HEK293T (cell line): ENCODE data around the gene GXYLT1.

ENCODE experiments used
- CTCF ChIA-PET: fragments of 350-600 bp; formaldehyde crosslinking; extraction: SDS; loops from one replicate; lab custom pipeline; 2021; ENCODE audit warnings: antibody characterized with exemption, inconsistent platforms; lab: Yijun Ruan, JAX
- POLR2A ChIA-PET: fragments of 350-600 bp; formaldehyde crosslinking; extraction: SDS; loops from one replicate; lab custom pipeline; 2020; ENCODE audit warnings: antibody characterized with exemption, inconsistent platforms; lab: Yijun Ruan, JAX
- DNase-seq: peaks from one replicate; pipeline ENCODE4 v3.0.0; 2012; ENCODE audit warnings: mixed read lengths; ENCODE audit errors: extremely low spot score
- ARNT ChIP-seq: fragments of 450-650 bp; IDR thresholded peaks from 2 replicates; pipeline ENCODE4 v1.6.1; 2017; ENCODE audit warnings: mild to moderate bottlenecking
- BHLHE40 ChIP-seq: fragments of 450-650 bp; IDR thresholded peaks from 2 replicates; pipeline ENCODE4 v1.6.1; 2016; ENCODE audit warnings: mild to moderate bottlenecking, moderate library complexity, borderline replicate concordance
- CTBP1 ChIP-seq: fragments of 450-650 bp; IDR thresholded peaks from 2 replicates; pipeline ENCODE4 v1.6.1; 2016; ENCODE audit warnings: borderline replicate concordance
- ELF4 ChIP-seq: fragments of 450-650 bp; IDR thresholded peaks from 2 replicates; pipeline ENCODE4 v1.6.1; 2017; ENCODE audit warnings: antibody characterized with exemption
- FOXA1 ChIP-seq: fragments of 450-650 bp; IDR thresholded peaks from 2 replicates; pipeline ENCODE4 v1.6.1; 2016; ENCODE audit warnings: mild to moderate bottlenecking
- FOXK2 ChIP-seq: fragments of 450-650 bp; IDR thresholded peaks from 2 replicates; pipeline ENCODE4 v1.6.1; 2016; ENCODE audit warnings: mild to moderate bottlenecking
- FOXM1 ChIP-seq: fragments of 450-650 bp; IDR thresholded peaks from 2 replicates; pipeline ENCODE4 v1.6.1; 2017; ENCODE audit warnings: mild to moderate bottlenecking, borderline replicate concordance
- HDGF ChIP-seq: fragments of 450-650 bp; IDR thresholded peaks from 2 replicates; pipeline ENCODE4 v1.6.1; 2017; ENCODE audit warnings: antibody characterized with exemption, borderline replicate concordance
- L3MBTL2 ChIP-seq: fragments of 450-650 bp; conservative IDR thresholded peaks from 2 replicates; pipeline ENCODE4 v1.6.1; 2016; ENCODE audit warnings: mild to moderate bottlenecking
- LEF1 ChIP-seq: fragments of 450-650 bp; IDR thresholded peaks from 2 replicates; pipeline ENCODE4 v1.6.1; 2017; ENCODE audit warnings: mild to moderate bottlenecking, borderline replicate concordance
- NFRKB ChIP-seq: fragments of 450-650 bp; IDR thresholded peaks from 2 replicates; pipeline ENCODE4 v1.6.1; 2016; ENCODE audit warnings: mild to moderate bottlenecking, moderate library complexity
- SP1 ChIP-seq: fragments of 450-650 bp; IDR thresholded peaks from 2 replicates; pipeline ENCODE4 v1.6.1; 2017
- SUZ12 ChIP-seq: fragments of 450-650 bp; IDR thresholded peaks from 2 replicates; pipeline ENCODE4 v1.6.1; 2016; ENCODE audit warnings: mild to moderate bottlenecking
- TARDBP ChIP-seq: fragments of 450-650 bp; IDR thresholded peaks from 2 replicates; pipeline ENCODE4 v1.6.1; 2016
- ZNF384 ChIP-seq: fragments of 450-650 bp; IDR thresholded peaks from 2 replicates; pipeline ENCODE4 v1.6.1; 2016
- TF ChIP-seq, protein P1 (sequence below): fragments of 450-650 bp; IDR thresholded peaks from 2 replicates; pipeline ENCODE4 v1.6.1; 2016

The GXYLT1 gene

DNA sequence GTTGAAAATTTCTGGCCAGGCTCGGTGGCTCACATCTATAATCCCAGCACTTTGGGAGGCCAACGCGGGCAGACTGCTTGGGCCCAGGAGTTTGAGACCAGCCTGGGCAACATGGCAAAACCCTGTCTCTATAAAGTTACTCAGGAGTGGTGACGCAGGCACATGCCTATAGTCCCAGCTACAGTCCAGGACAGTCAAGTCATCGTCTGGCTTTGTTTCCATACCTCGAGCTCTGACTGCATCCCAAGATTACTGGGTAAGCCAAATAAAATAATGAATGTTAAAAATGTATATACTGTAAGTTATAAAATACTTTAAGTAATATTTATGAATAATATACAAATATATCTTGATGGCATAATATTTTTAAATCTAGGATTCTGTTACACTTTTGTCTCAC lies 23.0 kb upstream of the GXYLT1 start:
- POLR2A ChIA-PET: no interaction called here
- CTCF ChIA-PET: no interaction called here

DNA sequence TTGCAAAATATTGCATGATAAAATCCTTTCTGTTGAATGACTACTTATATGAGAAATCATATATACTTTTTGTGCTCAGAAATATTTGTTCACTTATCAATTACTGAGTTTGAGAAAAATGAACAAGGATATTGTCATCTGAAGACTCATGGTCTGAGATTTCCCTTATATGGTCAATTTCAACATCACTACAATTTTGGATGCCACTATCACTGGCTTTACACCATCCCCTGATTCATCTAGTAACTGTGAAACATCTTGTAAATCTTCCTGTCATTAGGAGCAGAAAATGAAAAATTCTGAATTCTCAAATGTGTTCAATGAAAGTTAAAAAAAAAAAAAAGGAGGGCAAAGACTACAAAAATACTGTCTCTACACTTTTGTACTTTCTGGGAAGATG lies 21.8 kb upstream of the GXYLT1 start:
- no peak for DNase-seq
- POLR2A ChIA-PET: no interaction called here
- TF ChIP-seq BHLHE40 (no peak), FOXA1 (no peak), LEF1 (no peak), CTBP1 (no peak), ARNT (no peak), SUZ12 (no peak), HDGF (no peak), FOXM1 (no peak), TARDBP (no peak), ZNF384 (no peak), SP1 (no peak), FOXK2 (no peak)
- TF ChIP-seq, protein P1, sequence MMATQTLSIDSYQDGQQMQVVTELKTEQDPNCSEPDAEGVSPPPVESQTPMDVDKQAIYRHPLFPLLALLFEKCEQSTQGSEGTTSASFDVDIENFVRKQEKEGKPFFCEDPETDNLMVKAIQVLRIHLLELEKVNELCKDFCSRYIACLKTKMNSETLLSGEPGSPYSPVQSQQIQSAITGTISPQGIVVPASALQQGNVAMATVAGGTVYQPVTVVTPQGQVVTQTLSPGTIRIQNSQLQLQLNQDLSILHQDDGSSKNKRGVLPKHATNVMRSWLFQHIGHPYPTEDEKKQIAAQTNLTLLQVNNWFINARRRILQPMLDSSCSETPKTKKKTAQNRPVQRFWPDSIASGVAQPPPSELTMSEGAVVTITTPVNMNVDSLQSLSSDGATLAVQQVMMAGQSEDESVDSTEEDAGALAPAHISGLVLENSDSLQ: no peak
- CTCF ChIA-PET: no interaction called here

More for the DNA sequence above, 23.0 kb upstream of the GXYLT1 start:
- TF ChIP-seq FOXA1 (no peak), SUZ12 (no peak)
- no peak for DNase-seq

DNA sequence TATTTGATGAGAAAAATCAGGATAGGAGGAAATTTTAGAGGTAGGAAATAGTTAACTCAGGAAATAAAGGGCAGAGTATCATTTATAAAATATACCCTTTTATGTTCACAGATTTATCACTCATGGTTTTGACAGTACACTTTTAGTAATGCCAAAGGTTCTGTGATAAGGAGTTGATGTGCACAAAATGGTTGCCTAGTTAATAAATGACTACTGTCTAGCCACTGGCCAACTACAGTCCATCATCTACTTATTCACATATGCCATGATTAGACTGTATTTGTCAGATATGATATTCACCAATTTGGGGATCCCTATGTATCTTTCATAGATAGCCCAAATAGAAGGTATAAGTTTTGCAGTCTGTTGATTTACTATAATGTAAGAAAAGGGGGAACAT lies 19.2 kb upstream of the GXYLT1 start:
- ChIA-PET CTCF (no interaction called here), POLR2A (no interaction called here)
- no peak for DNase-seq
- TF ChIP-seq FOXA1 (no peak), FOXM1 (no peak), BHLHE40 (no peak), ELF4 (no peak), SUZ12 (no peak), CTBP1 (no peak), ARNT (no peak), HDGF (no peak), FOXK2 (no peak), SP1 (no peak), NFRKB (no peak), ZNF384 (no peak)

DNA sequence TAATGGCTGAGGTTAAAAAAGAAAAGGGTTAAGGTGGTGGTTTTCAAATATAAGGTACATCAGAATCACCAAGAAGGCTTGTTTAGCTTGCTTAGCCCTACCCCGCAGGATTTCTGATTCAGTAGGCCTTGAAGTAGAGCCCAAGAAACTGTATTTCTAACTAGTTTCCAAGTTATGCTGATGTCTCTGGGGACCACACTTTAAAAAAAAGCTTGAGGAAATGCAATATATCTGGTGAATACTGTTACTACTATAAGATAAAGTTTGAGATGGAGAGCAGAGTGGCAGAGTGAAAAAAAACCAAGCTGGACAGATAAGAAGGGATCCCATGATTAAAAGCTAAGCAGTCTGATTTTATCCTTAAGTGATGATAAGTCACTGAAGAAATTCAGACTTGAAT lies 18.3 kb upstream of the GXYLT1 start:
- CTCF ChIA-PET: no interaction called here
- TF ChIP-seq ELF4 (no peak), NFRKB (no peak), FOXA1 (no peak), LEF1 (no peak), CTBP1 (no peak)
- POLR2A ChIA-PET: no interaction called here

DNA sequence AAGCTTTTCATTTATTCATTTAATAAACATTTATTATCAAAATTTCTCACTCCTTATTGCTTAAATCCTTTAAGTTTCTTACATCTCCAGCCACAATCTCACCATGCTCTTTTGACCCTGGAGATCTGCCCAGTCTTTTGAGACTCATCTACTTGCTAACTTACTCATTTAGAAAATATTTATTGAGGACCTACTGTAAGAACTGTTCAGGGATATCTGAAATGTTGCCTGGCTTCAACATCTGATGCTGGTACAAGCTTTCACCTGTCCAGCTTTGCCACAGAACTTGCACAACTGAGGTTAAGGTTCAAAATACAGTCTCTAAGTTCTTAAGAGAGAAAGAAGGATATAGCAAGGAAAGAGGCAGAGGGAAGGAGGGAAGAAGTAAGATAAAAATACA lies 17.5 kb upstream of the GXYLT1 start:
- no peak for TF ChIP-seq NFRKB
- no peak for TF ChIP-seq ELF4
- TF ChIP-seq SUZ12: no peak
- ChIA-PET CTCF (no interaction called here), POLR2A (no interaction called here)
- DNase-seq: no peak

More for the DNA sequence above, 18.3 kb upstream of the GXYLT1 start:
- DNase-seq: no peak

DNA sequence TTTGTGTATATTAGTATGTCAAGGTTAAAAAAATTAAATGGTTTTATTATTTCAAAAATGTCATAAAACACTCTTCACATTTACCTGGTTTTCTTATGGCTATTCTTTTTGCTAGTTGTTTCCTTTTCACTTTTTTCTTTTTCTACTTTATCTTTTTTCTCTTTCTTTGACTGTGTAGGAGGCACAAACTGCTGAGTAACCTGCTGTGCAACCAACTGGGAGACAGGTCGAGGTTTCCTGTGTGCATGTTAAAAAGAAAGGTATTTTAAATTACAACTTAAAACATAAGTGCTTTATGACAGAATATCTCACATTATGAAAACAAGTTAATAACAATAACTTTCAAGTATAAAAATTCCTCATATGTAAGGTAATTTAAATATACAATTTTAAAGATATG lies 16.9 kb upstream of the GXYLT1 start:
- no peak for DNase-seq
- POLR2A ChIA-PET: no interaction called here
- CTCF ChIA-PET: no interaction called here
- TF ChIP-seq FOXK2 (no peak), ZNF384 (no peak), BHLHE40 (no peak), NFRKB (no peak)
- TF ChIP-seq, protein P1: no peak

DNA sequence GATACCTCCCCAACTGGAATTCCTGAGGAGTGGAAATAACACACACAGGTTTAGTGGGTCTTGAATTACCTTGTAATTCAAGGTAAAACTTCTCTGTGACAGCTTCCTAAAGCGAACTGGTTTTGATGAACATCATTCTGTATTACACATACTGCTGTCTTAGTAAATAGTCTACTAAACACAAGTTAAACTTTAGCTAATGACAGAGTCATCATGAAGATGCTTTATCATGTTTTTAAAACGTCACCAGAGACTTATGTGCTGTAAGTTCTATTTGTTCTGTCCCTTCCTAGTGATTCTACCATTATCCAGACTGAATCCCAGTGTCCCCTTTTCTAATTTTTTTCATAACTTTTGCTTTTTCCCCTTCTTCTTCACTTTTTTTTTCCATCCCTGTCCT lies 11.6 kb upstream of the GXYLT1 start:
- TF ChIP-seq HDGF (no peak), NFRKB (no peak), FOXM1 (no peak), ELF4 (no peak), CTBP1 (no peak), SUZ12 (no peak), L3MBTL2 (no peak), FOXK2 (no peak), LEF1 (no peak), BHLHE40 (no peak), SP1 (no peak), ARNT (no peak), ZNF384 (no peak), FOXA1 (no peak)
- TF ChIP-seq, protein P1: no peak
- no peak for DNase-seq
- ChIA-PET POLR2A (no interaction called here), CTCF (interaction anchor here (0.6 kb wide), 1 partner anchor 1337 kb away, joined by 7 read pairs; no protein-coding TSS in a partner anchor)
